Medulla oblongata (tissue), 1 donor: ENCODE data around the gene ANK3.
A peak's percentile ranks its signal among the peaks of the same experiment; 100 is the strongest.

ENCODE experiments used
- DNase-seq: peaks from one replicate; pipeline ENCODE4 v3.0.0-alpha.2; 2015; ENCODE audit errors: extremely low spot score

Gene ANK3

DNA sequence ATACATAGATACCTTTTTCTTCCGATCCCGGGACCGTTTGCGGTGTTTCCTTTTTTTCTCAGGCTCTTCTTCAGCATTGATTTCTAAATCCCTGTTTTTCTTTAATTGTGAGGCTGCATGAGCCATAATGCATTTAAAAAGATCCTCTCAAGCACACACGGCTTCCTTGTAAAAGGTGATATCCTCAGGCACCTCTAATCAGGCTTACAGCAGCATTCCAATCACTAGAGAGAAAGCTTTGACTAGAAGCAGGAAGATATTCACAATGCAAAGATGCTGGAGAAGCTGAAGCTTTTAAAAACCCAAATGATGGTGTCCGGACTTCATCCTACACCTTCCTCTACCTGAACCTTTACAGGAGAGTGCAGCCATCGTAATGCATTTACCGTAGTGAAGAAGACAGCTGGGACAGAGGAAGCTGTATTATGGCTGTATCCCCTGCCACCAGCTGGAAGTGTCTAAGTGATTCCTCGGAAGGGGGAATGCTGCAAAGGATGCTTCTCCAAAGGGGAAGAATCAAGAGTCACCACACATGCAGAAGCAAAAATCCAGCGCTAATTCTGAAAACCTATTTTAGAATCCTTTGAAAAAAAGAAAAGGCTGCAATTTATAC lies at the start of gene ANK3:
Gene ANK3, minus strand, starts transcription at position 463 of the 613 bp plus-strand sequence. Its CDS starts 337 bp downstream, at position 126.
- DNase-seq = peak; percentile 67

DNA sequence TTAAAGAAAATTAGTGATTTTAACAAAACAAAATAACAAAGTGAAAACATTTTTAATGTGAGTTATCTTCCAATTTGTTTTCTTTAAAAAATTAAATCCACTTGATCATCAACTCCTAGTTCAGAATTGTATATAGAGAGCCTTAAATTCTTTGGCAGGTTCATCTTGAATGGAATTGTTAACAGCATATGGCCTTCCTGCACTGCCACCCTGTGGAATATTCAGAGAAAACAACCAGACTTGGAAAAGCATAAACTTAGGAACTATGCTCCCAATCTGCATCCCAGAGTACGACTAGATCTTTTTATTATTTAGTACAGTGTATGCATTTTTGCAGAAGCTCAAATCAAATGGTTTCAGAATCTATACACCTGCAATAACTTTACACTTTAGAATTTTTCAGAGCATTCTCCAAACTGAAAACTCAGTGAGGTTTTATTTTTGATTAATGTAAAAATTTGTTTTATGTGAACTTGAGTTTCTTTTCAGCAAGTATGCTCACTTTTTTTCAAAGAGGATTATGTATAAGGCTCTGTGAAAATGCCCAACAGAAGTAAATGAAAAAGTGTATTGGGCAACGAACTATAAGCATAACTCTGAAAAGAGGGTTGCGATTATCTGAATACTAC lies 44.9 kb upstream of the ANK3 start:
- peak; percentile 90 for DNase-seq

DNA sequence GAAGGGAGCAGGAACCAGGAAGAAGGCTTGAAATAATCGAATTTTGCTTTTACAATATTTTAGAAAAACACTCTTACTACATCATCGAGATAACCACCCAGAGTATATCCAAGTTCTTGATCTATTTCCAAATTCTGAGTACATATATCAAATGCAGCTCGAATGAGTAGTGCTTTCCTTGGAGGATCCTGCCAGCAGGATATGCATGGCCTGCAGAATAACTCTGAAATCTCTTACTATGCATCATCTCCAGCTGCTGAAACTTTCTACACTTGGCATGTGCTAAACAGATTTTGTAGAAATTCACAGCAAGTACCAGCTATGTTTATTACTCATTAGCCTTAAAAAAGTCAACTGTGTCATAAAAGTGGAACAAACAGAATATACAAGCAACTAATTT lies 44.0 kb upstream of the ANK3 start:
- no peak for DNase-seq

DNA sequence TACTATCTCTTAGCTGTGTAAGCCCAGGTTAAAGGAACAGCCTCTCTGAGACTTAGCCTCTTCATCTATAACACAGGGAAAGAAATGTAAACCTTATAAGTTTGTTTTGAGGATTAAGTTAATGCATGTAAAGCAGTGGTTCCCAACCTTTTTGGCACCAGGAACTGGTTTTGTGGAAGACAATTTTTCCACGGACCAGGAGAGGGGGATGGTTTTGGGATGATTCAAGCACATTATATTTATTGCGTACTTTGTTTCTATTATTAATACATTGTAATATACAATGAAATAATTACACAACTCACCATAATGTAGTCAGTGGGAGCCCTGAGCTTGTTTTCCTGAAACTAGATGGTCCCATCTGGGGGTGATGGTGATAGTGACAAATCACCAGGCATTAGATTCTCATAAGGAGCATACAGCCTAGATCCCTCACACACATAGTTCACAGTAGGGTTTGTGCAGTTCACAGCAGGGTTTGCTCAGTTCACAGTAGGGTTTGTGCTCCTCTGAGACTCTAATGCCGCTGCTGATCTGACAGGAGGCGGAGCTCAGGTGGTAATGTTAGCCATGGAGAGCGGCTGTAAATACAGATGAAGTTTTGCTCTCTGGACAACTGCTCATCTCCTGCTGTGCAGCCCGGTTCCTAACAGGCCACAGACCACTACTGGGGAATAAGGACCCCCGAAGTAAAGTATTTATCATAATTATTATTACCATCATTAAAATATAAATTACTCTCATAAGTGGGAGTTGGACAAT lies 41.3 kb upstream of the ANK3 start:
- no peak for DNase-seq

DNA sequence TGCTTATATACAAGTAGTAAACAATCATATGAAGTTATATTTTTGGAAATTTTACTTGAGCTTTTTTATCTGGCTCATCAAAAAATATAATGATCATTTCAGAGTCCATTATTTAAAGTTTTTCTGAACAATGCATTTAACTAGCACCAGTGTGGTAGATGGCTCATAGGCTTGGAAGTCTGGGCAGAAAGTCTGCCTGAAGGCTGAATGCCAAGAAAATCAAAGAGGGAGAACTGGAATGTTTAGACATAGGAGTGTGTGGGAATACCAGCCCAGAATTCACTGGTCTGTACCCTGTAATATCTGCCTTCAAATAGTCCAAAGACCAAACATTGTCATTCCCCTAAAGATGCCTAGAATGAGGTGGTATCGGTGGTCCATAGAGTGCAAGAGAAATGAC lies 40.3 kb upstream of the ANK3 start:
- peak; percentile 27 for DNase-seq

DNA sequence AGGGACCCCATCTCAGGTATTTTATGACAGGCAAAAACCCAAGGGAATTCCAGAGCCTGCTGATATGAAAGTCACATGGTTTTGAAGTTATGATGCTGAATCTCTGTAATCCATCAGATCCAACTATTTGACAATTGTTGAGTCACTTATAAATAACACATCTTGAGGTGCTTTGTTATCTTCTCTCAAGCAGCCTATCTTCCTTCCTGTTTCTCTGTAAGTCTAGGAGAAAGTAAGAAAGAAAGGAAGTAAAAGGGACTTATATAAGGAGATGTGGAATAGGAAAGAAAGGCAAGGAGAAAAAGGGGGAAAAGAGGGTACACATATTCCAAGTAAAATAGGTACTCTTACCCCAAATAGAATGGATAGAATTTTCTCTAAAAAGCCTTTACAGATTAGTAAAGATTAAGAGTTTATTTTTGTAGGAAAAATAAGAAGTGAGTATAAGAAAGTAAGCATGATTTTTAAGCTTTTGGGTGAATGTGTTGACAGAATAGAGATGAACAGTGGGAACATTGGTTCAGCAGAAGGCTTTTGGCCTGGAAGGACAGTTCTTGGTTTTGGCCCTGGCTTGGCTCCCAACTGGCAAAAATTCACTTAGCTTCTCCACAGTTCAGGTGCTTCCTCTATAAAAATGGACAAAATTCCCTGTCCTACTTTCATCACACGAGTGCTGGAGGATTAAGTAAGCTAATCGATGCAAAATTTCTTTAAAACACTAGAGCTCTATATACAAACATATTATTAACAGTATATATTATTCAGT lies 39.6 kb upstream of the ANK3 start:
- DNase-seq = no peak

DNA sequence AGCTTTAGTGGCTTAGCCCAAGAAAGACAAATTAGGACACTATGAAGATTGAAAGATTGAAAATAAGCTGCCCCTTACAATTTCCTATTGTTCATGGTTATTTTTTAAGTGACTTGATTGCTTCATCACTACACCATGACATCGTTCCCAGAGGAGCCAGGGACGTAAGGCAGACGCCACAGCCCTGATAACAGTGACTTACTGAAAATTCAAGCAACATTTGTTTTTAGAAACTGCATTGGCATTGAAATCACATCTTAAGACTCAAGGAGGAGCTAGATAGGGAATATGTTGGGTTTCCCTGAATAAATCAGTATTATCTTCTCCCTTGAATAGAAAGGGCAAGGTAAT lies 38.7 kb upstream of the ANK3 start:
- DNase-seq = no peak

DNA sequence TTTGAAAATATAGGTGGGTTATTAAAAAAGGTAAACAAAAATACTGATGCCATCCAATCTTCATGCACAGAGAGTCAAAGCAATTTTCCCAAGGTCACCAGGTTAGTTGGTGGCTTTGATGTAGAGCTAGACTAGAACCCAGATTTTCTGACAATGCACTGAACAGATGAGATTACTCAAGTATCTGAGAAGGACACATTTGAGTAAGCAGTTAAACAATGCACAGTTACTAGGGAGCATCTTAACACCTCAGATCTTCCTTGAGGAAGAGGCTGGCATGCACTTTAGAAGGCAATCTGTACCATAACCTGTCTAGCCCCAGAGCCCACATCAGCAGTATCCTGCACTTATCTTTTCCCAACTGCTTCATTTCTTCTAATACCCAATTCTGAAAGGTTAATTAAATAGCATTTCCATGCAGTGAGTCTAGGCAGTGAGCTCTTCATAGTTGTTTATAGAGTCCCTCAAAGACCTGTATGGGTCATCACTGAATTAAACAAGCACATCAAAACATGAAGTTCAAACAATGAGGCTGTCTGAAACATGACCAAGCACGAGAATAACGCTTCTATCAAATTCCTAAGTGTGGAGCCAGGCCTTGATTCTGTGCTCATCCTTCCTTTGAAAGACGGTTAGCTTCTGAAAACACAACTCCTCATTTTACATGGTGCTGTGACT lies 38.2 kb upstream of the ANK3 start:
- no peak for DNase-seq

DNA sequence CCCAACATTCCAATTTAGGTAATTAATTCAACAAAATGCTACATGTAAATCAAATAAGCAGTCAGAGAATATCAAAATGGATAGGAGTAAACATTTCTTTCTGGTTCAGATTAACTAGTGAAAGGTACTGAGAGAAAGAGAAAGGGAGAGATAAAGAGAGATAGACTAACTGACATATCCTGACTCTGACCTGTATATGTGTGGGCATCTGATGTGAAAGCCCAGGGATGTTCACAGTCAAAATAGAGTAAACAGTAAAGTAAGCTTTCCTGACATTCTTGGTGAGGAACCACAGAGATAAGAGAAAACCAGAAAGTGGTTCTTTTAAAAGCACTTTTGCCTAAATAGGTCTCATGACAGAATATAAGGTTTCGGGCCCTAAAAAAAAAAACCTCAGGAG lies 37.5 kb upstream of the ANK3 start:
- DNase-seq = no peak

DNA sequence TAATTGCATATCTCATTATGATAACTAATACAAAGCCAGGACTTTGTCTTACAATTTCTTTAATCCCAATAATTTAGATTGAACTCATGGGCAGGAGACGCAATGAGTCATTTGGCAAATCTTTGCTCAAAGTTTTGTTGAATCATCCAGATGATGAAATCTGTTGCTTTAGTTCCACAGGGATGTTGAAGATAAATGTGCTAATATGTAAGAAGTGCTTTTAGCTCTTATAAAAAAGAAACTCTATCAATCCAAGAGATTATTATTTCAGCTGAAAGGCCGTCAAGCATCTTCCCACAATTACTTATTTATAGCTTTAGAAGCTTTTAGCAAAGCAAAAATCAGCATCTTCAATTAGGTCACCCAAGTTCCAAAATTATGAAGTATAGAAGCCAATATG lies 36.8 kb upstream of the ANK3 start:
- DNase-seq = no peak

DNA sequence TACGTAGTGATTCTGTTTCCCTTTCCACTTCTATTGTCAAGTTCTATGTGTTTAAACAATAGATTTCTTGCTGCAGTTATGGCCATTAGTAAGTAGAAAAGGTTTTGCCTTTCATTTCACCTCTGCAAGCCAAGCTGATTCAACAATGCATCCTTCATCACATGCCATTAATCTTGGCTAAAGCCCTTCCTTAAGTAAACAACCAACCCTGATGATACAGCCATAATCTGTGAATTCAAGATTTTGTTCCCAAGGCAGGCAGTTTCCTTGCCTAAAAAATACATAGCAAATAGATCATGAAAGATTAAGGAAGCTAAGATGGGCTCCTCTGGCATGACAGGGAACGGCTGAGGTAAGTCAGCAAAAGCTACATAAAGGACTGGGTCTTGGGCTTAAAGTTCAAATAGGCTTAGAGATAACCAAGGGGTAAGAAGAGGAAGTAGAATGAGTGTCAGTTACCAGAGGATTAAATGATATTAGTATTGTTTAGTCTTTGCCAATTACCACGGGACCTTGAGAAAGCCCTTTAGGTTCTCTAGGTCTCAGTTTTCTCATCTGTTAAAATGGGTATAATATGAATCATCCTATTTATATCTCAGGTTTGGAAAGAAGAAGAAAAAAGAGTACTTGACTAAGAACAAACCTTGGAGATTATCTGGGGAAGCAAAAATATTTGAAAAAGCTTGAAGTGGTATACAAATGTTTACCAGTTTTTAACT lies 35.9 kb upstream of the ANK3 start:
- no peak for DNase-seq

DNA sequence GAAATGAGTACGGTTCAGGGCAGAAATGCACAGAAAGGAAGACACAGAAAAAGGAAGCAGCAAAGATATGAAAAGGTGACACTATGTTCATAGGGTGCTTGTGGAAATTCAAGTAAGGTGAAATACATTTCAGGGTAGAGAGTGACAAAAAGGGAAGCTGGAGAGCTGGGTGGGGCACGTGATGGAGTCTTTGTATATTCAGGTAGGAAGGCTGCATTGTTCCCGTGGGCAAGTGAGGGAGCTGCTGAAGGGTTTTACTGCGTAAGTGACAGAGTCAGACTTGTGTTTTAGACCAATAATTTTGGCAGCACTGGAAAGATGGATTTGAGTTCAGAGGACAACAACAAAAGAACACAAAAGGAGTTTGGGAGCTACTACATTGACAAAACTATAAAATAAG lies 35.3 kb upstream of the ANK3 start:
- DNase-seq = no peak

DNA sequence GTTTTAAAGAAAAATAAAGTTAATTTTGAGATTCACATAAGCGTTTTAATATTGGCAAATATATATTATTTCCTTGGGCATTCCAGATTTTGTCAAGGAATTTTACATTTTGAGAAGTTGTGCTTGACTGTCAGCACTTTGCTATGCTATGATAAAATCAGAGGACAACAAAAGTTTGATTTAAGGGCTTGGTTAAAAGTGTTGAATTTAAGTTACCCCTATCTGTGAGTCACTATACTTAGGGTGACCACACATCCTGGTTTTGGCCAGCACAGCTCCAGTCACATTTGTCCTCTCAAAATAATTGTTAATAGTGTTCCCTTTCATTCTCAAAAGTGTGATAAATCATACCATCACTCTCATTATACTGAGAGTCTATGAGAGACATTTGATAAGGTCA lies 34.2 kb upstream of the ANK3 start:
- DNase-seq = no peak

DNA sequence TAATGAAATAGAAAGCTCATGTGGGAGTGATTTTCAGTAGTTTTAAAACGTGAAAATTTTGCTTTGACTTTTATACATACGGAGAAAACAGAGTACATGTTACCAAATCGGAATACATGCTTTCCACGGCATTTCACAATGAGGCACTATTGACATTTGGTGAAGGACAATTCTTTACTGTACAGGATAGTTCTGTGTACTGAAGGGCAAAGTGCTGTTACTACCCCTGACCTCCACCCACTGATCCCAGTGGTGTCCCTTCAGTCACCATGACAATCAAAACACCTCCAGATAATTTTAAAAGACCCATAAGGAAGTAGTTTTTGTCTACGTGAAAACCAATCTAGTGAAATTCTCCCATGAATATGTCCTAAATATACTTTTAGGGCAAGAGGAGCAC lies 33.1 kb upstream of the ANK3 start:
- DNase-seq = no peak

DNA sequence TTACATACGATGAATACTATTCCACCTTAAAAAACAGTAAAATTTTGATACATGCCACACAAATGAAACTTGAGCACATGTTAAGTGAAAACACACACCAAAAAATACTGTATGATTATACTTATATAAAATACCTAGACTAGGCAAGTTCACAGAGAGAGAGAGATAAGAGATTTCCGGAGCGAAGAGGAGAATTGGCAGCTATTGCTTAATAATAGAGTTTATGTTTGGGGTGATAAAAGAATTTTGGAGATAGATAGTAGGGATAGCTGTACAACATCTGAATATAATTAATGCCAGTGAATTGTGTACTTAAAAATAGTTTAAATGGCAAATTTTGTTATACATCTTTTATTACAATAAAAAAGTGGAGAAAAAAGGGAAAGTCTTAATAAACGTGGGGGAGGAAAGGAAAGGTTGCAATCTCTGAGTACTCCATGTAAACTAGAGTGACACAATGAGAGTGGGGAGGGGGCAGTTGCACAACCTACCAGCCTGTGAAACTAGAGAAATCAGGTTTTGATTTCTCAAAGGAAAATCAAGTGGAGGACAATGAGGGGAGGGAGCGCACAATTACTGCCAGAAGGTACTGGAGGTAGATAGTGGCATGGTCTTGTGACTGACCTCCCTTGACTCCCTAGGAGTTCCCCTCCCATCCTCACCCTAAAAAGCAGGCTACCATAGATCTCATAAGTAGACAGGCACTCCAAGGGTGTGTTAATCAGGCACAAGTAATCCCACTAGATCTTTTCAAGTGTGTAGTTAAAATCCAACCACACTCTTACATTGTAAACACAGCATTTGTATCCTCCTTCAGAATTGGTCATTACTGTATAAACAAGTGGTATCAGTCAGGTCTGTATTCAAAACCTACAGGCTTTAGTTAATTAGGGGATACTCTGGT lies 31.6 kb upstream of the ANK3 start:
- DNase-seq = no peak

DNA sequence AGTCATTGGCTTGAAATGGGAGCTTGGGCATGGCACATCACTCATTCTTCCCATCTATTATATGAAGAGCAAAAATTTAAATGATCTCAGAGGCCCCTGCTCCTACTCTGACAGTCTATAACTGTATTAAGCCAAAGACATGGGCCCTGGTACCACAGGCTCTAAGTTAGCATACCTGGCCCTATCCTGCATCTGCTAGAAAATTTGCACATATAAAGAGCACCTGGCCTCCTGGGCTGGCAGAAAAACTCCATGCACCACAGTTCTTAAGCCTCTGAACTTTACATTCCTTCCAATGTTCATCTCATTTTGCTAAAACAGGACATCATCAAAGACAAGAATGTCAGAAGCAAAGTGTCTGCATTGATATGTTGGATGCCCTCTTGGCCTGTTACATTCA lies 29.6 kb upstream of the ANK3 start:
- no peak for DNase-seq

DNA sequence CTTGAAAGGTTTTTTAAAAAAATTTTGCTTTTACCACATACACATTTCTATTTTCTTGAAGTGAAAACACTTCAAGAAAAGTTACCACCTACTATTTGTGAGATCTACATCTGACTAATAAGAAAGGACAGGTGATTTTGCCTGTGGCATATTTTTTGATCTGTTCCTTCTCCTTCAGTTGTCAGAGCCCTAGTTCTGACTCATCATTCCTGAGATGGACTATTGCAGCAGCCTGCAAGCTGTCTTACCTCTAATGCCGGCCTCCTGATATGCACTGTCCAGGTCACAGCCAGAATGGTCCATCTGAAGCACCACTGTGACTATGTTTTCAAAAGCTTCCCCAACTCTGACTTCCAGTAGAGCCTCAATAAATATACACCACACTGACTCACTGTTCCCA lies 28.2 kb upstream of the ANK3 start:
- no peak for DNase-seq

DNA sequence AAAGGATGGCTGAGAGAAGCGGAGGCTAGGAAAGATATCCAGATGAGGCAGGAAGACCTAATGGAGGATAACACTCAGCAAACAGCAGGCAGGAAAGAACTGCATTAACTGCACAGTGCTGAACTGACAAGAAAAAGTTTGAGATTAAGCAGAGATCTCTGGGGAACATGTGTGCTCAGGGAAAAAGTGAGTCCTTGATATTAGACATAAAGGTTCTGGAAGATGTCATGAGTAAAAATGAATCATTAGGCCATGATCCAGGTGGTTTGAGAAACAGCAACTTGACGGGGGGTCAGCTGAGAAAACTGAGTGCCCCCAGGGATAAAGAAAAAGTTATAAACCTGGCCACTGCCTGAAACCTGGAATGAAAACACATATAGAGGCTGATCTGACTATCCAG lies 27.3 kb upstream of the ANK3 start:
- no peak for DNase-seq

DNA sequence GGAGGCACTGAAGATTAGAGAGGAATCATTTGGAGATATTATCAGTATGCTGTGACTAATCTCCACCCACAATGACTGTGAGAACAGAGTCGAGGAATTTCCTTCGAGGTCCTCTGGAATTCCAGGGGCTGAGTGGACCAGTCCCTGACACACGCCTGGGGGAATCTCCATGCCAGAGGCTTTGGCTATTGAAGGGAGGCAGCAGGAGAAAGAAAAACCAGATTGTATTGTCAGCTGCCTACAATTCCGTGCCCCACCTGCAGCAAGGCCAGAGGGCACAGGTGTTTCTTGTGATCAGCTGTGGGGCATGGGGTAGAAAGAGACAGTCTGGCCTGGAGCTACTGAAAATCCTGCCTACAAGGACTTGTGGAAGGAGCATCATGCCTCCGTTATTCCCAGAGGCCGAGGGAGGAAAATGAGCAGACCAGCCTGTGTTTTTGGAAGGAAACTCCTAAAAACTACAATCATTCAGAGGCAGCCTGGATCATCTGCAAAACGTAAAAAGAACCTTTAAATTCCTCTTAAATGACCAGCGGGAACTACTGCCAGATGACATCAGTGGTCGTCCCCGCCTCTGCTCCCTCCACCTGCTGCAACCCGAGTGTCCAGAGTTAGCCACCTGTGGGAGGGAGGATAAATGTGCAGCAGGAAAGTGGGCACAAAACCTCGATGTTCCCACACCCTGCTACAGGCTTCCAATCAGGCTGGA lies 25.4 kb upstream of the ANK3 start:
- DNase-seq = no peak

DNA sequence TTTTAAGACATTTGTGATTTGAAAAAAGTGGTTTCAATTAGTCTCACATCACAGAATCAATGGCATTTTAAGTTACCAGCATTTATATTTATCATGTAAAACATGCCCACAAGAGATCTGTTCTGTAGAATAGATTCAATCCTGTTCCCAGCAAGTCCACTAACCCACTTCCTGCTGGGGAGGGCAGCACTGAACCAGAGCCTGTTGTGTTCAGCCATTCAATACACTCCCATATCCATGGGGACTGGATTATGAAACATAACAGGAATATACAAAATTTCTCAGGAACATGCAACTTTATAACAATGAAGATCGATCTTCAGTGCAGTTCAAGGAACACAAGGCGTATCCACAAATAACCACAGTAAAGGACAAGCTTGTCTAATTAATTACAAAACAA lies 24.4 kb upstream of the ANK3 start:
- DNase-seq = no peak
